K562 (cell line): ENCODE results near the gene GPATCH2L. TPM values are rescaled to one million over a fixed set of nuclear protein-coding genes. Genes with fewer than 3 reads are reported as not detected.

ENCODE experiments used
- ATAC-seq: fragments of 200-7000 bp; cut with Tn5 transposase; 3 replicates; pipeline ENCODE4 v1.9.1; 2020; ENCODE audit warnings: moderate library complexity
- BruUV-seq: library from RNA; stranded (reverse); fragments of 400-500 nt; replicated peaks from 2 replicates; lab custom pipeline; 2021; lab: Mats Ljungman, UMichigan
- CTCF ChIA-PET: fragments of 300-600 bp; formaldehyde crosslinking; extraction: SDS; loops from one replicate; lab custom pipeline; 2021; ENCODE audit warnings: low intra/inter-chr PET ratio; lab: Yijun Ruan, JAX
- POLR2A ChIA-PET: fragments of 300-600, 350-650 bp; sonication (Branson Sonifier 250); formaldehyde crosslinking; extraction: SDS; loops from one replicate; lab custom pipeline; 2021; ENCODE audit warnings: antibody characterized with exemption, inconsistent platforms; lab: Yijun Ruan, JAX
- DNase-seq, 4 experiments: peaks; one replicate each; pipeline versions ENCODE4 v3.0.0 to v3.0.0-alpha.2; 2011 to 2018; ENCODE audit warnings: low spot score in 3 of 4, mixed read lengths in 3 of 4; ENCODE audit errors: extremely low read depth in 1 of 4
- FAIRE-seq: peaks from 2 replicates; lab custom pipeline; 2011; peaks lifted over from hg19 to GRCh38; lab: Jason Lieb, UNC
- H2AFZ ChIP-seq: 2 replicates; pipeline ENCODE4 v1.6.0; 2011; ENCODE audit warnings: low read depth, low read length, control low read depth, inconsistent platforms
- H3K27ac ChIP-seq: fragments of 200-600 bp; 3 replicates; pipeline ENCODE4 v1.8.0; 2011; ENCODE audit warnings: low read depth, mild to moderate bottlenecking, control low read depth, inconsistent platforms, low read length, moderate library complexity, mixed read lengths; ENCODE audit errors: extremely low read depth
- H3K27me3 ChIP-seq, 2 experiments: fragments of 300-600 bp in 1 of 2; 2 replicates in 1 of 2; 3 replicates in 1 of 2; pipeline versions ENCODE4 v1.6.0 to v1.8.0; 2011; ENCODE audit warnings: inconsistent platforms in 2 of 2, low read length in 2 of 2, mild to moderate bottlenecking in 1 of 2, mixed read lengths in 1 of 2, moderate library complexity in 1 of 2; ENCODE audit not compliant: control insufficient read depth in 2 of 2, insufficient read depth in 2 of 2
- H3K36me3 ChIP-seq: fragments of 300-600 bp; 3 replicates; pipeline ENCODE4 v1.8.0; 2011; ENCODE audit warnings: mild to moderate bottlenecking, low read length, inconsistent platforms; ENCODE audit not compliant: control insufficient read depth, insufficient read depth
- H3K4me1 ChIP-seq, 2 experiments: fragments of 200-600 bp in 1 of 2; replicated peaks in 1 of 2; 2 replicates in 1 of 2; 3 replicates in 1 of 2; pipeline versions ENCODE4 v1.5.1 to v1.8.0; 2011; ENCODE audit warnings: inconsistent platforms in 2 of 2, low read length in 2 of 2, mild to moderate bottlenecking in 1 of 2, mixed read lengths in 1 of 2, moderate library complexity in 1 of 2; ENCODE audit not compliant: control insufficient read depth in 2 of 2, insufficient read depth in 2 of 2
- H3K4me2 ChIP-seq: 2 replicates; pipeline ENCODE4 v1.6.1; 2011; ENCODE audit warnings: low read length, control low read depth, inconsistent platforms, mixed read lengths; ENCODE audit not compliant: insufficient read depth
- H3K4me3 ChIP-seq: fragments of 200-600 bp; sonication (generic), shearing (Covaris generic); 2 replicates; pipeline ENCODE4 v1.5.1; 2016; ENCODE audit warnings: control low read depth, inconsistent platforms
- H3K79me2 ChIP-seq: fragments of 200-600 bp; 3 replicates; pipeline ENCODE4 v1.8.0; 2011; ENCODE audit warnings: low read length, inconsistent platforms; ENCODE audit not compliant: control insufficient read depth, insufficient read depth
- H3K9ac ChIP-seq, 2 experiments: 2 replicates each; pipeline versions ENCODE4 v1.6.0 to v1.6.1; 2011; ENCODE audit warnings: low read depth in 2 of 2, low read length in 2 of 2, control low read depth in 1 of 2, inconsistent platforms in 1 of 2, mild to moderate bottlenecking in 1 of 2, mixed read lengths in 1 of 2; ENCODE audit not compliant: insufficient read depth in 1 of 2
- H3K9me1 ChIP-seq: one replicate; pipeline ENCODE4 v1.6.0; 2011; ENCODE audit warnings: inconsistent platforms, mild to moderate bottlenecking, low read length, moderate library complexity; ENCODE audit not compliant: control insufficient read depth, insufficient read depth
- H3K9me3 ChIP-seq: replicated peaks from 2 replicates; pipeline ENCODE4 v1.5.1; 2011; ENCODE audit warnings: low read depth, low read length, inconsistent platforms; ENCODE audit not compliant: control insufficient read depth, insufficient read depth
- H4K20me1 ChIP-seq: replicated peaks from 2 replicates; pipeline ENCODE4 v1.6.1; 2011; ENCODE audit warnings: low read length, inconsistent platforms, mixed read lengths; ENCODE audit not compliant: control insufficient read depth, insufficient read depth
- CLOCK ChIP-seq: fragments of 250-450 bp; sonication (Bioruptor Pico); IDR thresholded peaks from 2 replicates; pipeline ENCODE4 v1.4.0; 2020; ENCODE audit warnings: mild to moderate bottlenecking, moderate library complexity, borderline replicate concordance
- ETS1 ChIP-seq: conservative IDR thresholded peaks from 2 replicates; pipeline ENCODE4 v1.6.1; 2011; ENCODE audit warnings: low read depth, mild to moderate bottlenecking, low read length; ENCODE audit not compliant: control insufficient read depth
- FUS ChIP-seq: fragments of 200-400 bp; formaldehyde crosslinking; optimal IDR thresholded peaks from 2 replicates; pipeline ENCODE3; 2017; ENCODE audit warnings: low read depth, low read length
- GTF2E2 ChIP-seq: fragments of 200-800 bp; sonication (Bioruptor generic); IDR thresholded peaks from 2 replicates; pipeline ENCODE4 v1.6.1; 2016; ENCODE audit warnings: missing genetic modification characterization, missing compliant biosample characterization
- LARP7 ChIP-seq: fragments of 450-650 bp; IDR thresholded peaks from 2 replicates; pipeline ENCODE4 v1.6.1; 2016
- MYNN ChIP-seq, 2 experiments: sonication (generic); formaldehyde crosslinking in 1 of 2; IDR thresholded peaks; 2 replicates each; pipeline versions ENCODE4 v1.5.0 to v1.6.1; 2016 to 2020; ENCODE audit warnings: antibody characterized with exemption in 1 of 2, missing genetic modification reagents in 1 of 2
- RBM22 ChIP-seq: fragments of 200-400 bp; formaldehyde crosslinking; IDR thresholded peaks from 2 replicates; pipeline ENCODE4 v1.6.1; 2018; ENCODE audit warnings: low read length, low read depth; ENCODE audit not compliant: poor library complexity, severe bottlenecking
- RFX5 ChIP-seq: IDR thresholded peaks from 2 replicates; pipeline ENCODE4 v1.6.1; 2011; ENCODE audit warnings: low read depth, mild to moderate bottlenecking, improper control_type of control experiment, low read length
- SFPQ ChIP-seq: fragments of 200-400 bp; formaldehyde crosslinking; IDR thresholded peaks from 2 replicates; pipeline ENCODE4 v1.6.1; 2017; ENCODE audit warnings: mild to moderate bottlenecking, low read depth, low read length, moderate library complexity
- SMAD1 ChIP-seq: fragments of 150-350 bp; IDR thresholded peaks from 2 replicates; pipeline ENCODE4 v1.6.1; 2014; ENCODE audit warnings: low read length, low read depth; ENCODE audit not compliant: partially characterized antibody
- SNAPC5 ChIP-seq: fragments of 250-450 bp; sonication (Bioruptor Pico); IDR thresholded peaks from 2 replicates; pipeline ENCODE4 v1.8.0; 2021; ENCODE audit warnings: moderate library complexity, mild to moderate bottlenecking, inconsistent platforms
- SNRNP70 ChIP-seq: fragments of 200-400 bp; formaldehyde crosslinking; optimal IDR thresholded peaks from 2 replicates; pipeline ENCODE3; 2017; ENCODE audit warnings: low read depth, low read length
- XRCC3 ChIP-seq: fragments of 450-650 bp; IDR thresholded peaks from 2 replicates; pipeline ENCODE4 v1.6.1; 2017; ENCODE audit warnings: mild to moderate bottlenecking, moderate library complexity
- ZBTB17 ChIP-seq: fragments of 450-650 bp; formaldehyde crosslinking; IDR thresholded peaks from 2 replicates; pipeline ENCODE4 v1.4.0; 2020; ENCODE audit warnings: mild to moderate bottlenecking
- ZNF212 ChIP-seq: fragments of 450-650 bp; formaldehyde crosslinking; IDR thresholded peaks from 2 replicates; pipeline ENCODE4 v1.4.0; 2020; ENCODE audit warnings: mild to moderate bottlenecking
- ZNF282 ChIP-seq: sonication (generic); formaldehyde crosslinking; IDR thresholded peaks from 2 replicates; pipeline ENCODE4 v1.8.1; 2023; ENCODE audit warnings: missing genetic modification reagents
- ZNF445 ChIP-seq: fragments of 250-450 bp; sonication (Bioruptor Pico); IDR thresholded peaks from 2 replicates; pipeline ENCODE4 v1.4.0; 2020; ENCODE audit warnings: low read depth, mild to moderate bottlenecking, moderate library complexity
- WGBS: fragments of 100-300 bp; shearing (Covaris generic); methylation state at CpG from one replicate; pipeline ENCODE4 v1.1.6; 2016; ENCODE audit warnings: low coverage, mixed read lengths; ENCODE audit not compliant: insufficient coverage; ENCODE audit errors: missing lambda C conversion rate; 5-methylcytosine and 5-hydroxymethylcytosine counted together
- in situ Hi-C: fragments of 300-500 bp; cut with MboI; formaldehyde crosslinking; loops from 4 replicates; pipeline ENCODE4 v1.15.0; 2018; ENCODE audit warnings: inconsistent platforms, mixed read lengths
- intact Hi-C: fragments of 100-400 bp; cut with micrococcal nuclease; formaldehyde crosslinking; loops from 2 replicates; pipeline ENCODE4 v1.14.2; 2022
- polyA plus RNA-seq, 8 experiments: library from polyadenylated mRNA; depleted of rRNA in 4 of 8; stranded (reverse) in 5 of 8; unstranded in 3 of 8; fragments of >200 nt; fragmentation: Nextera tagmentation in 2 of 8; fragmentation: Illumina TruSeq in 1 of 8; extraction: Ambion mirVana in 2 of 8; extraction: Trizol in 1 of 8; gene quantifications; 2 replicates each; pipeline versions ENCODE4 v1.2.1 to v1.2.3, GENCODE V29; 2011 to 2014; ENCODE audit warnings: inconsistent platforms in 1 of 8, missing spikeins in 1 of 8
- total RNA-seq, 7 experiments: library from RNA; depleted of rRNA in 6 of 7; stranded (reverse); fragments of >200 nt in 6 of 7; fragmentation: Illumina TruSeq in 2 of 7; extraction: Trizol in 2 of 7; gene quantifications; 2 replicates each; pipeline versions ENCODE4 v1.2.1 to v1.2.3, GENCODE V29; 2011 to 2021; ENCODE audit warnings: low replicate concordance in 1 of 7

GPATCH2L gene
- total and polyA plus RNA-seq, 9 of the 15 experiments (the other 6 are each of a cell fraction or from before 2014, with no cell fraction given): 13.1 to 39.6 (median 20.0) TPM

- no peak for FAIRE-seq
- H3K9ac ChIP-seq: no peak overlapping the region
- H3K4me3 ChIP-seq: no peak overlapping the region
- H3K4me2 ChIP-seq: no peak overlapping the region
- H3K79me2 ChIP-seq: peaks cover 91% of the 10 kb centered on the region
- H3K4me1 ChIP-seq: peaks cover 8 to 26% of the 10 kb centered on the region in 2 experiments; a peak in 4 of 5 replicates
- no peak overlapping the region for H2AFZ ChIP-seq
- no peaks in the 10 kb centered on the region for H3K27me3 ChIP-seq
- ATAC-seq: no peak
- no peaks in the 10 kb centered on the region for H3K9me1 ChIP-seq
- intact Hi-C loops: no loop called here
- in situ Hi-C loops: no loop called here
- no peaks in the 10 kb centered on the region for H4K20me1 ChIP-seq
- CTCF ChIA-PET: no interaction called here
- no peak for DNase-seq
- POLR2A ChIA-PET: no interaction called here
- H3K9me3 ChIP-seq: peaks cover 7% of the 10 kb centered on the region
- BruUV-seq: no TSS peak
- 88% methylated on average over 4 of the region's 5 CpGs for WGBS
- no peak overlapping the region for H3K27ac ChIP-seq
- peaks cover 39% of the 10 kb centered on the region for H3K36me3 ChIP-seq
- TF ChIP-seq CLOCK (CRISPR knock-in tag) (no peak), RFX5 (no peak), ZBTB17 (CRISPR knock-in tag) (no peak), ZNF445 (CRISPR knock-in tag) (no peak), ZNF282 (no peak), FUS (no peak), ETS1 (no peak), ZNF212 (CRISPR knock-in tag) (no peak), SFPQ (no peak), GTF2E2 (tag) (no peak), SNRNP70 (no peak), LARP7 (no peak), SMAD1 (no peak), MYNN (IDR thresholded peaks at IDR 0.05) (no peak), MYNN (CRISPR knock-in tag; IDR thresholded peaks at IDR 0.05) (no peak), XRCC3 (no peak), SNAPC5 (CRISPR knock-in tag) (no peak), RBM22 (no peak)
Observed at GRCh38 chr14:76262641-76263040, 110.9 kb downstream of the GPATCH2L start.
